ENCODE data around the gene SERPINA1. TPM values are rescaled to one million over a fixed set of nuclear protein-coding genes. Genes with fewer than 3 reads are reported as not detected.

The SERPINA1 gene
- total and polyA plus RNA-seq, 2 of the 13 experiments (the other 11 are each of a cell fraction or from before 2014, with no cell fraction given) = 3,266 to 11,015 TPM

GRCh38 chr14:94374749-94375260 is 13.6 kb downstream of the SERPINA1 start:
- H2AFZ ChIP-seq (ENCODE audit: low read length) = no peak overlapping the region
- H3K27me3 ChIP-seq (ENCODE audit: control insufficient read depth in 1 of 2, insufficient read depth in 2 of 2, low read length in 2 of 2) = no peaks in the 10 kb centered on the region
- TF ChIP-seq FOXA3 (CRISPR knock-in tag; IDR thresholded peaks at IDR 0.05) = 0 out of 2 replicates have a peak, but pooled peaks have one; percentile 12
- TF ChIP-seq REST (IDR thresholded peaks at IDR 0.05; ENCODE audit: borderline replicate concordance in 1 of 2, low read depth in 1 of 2, low read length in 2 of 2) = peak in 1 of 2 experiments; percentile 62; a peak in 1 of 4 replicates
- TF ChIP-seq FLYWCH1 (CRISPR knock-in tag; IDR thresholded peaks at IDR 0.05) = no peak
- TF ChIP-seq ZC3H4 (CRISPR knock-in tag; IDR thresholded peaks at IDR 0.05; ENCODE audit: borderline replicate concordance) = no peak
- no peak for TF ChIP-seq NCOR1 (IDR thresholded peaks at IDR 0.05; ENCODE audit: borderline replicate concordance, low read length)
- TF ChIP-seq ZMYM3 (CRISPR knock-in tag; IDR thresholded peaks at IDR 0.05) = peak; percentile 40; the same call in 1 of the 2 replicates
- no peak for TF ChIP-seq SSRP1 (CRISPR knock-in tag; IDR thresholded peaks at IDR 0.05)
- peak in 1 of 2 experiments; percentile 45; a peak in 1 of 4 replicates for TF ChIP-seq POLR2A (IDR thresholded peaks at IDR 0.05; ENCODE audit: insufficient read depth in 1 of 2, low read depth in 2 of 2, low read length in 2 of 2)
- TF ChIP-seq POLR2AphosphoS2 (IDR thresholded peaks at IDR 0.05; ENCODE audit: low read depth, low read length) = 0 out of 2 replicates have a peak, but pooled peaks have one; percentile 49
- no peak for TF ChIP-seq GPN1 (CRISPR knock-in tag; IDR thresholded peaks at IDR 0.05; ENCODE audit: borderline replicate concordance)
- TF ChIP-seq ZNF768 (CRISPR knock-in tag; IDR thresholded peaks at IDR 0.05) = peak; percentile 70; the same call in 1 of the 2 replicates
- TF ChIP-seq NR3C1 (CRISPR knock-in tag; IDR thresholded peaks at IDR 0.05) = no peak
- TF ChIP-seq ZNF574 (CRISPR knock-in tag; IDR thresholded peaks at IDR 0.05) = no peak
- TF ChIP-seq ZNF605 (CRISPR knock-in tag; IDR thresholded peaks at IDR 0.05) = no peak
- no peak for TF ChIP-seq ZNF563 (CRISPR knock-in tag; IDR thresholded peaks at IDR 0.05)
- TF ChIP-seq PCBP2 (optimal IDR thresholded peaks at IDR 0.05; ENCODE audit: low read depth, low read length, poor library complexity, severe bottlenecking) = no peak
- TF ChIP-seq RNF2 (conservative IDR thresholded peaks at IDR 0.05; ENCODE audit: low read depth) = no peak
- TF ChIP-seq ZSCAN21 (CRISPR knock-in tag; IDR thresholded peaks at IDR 0.05; ENCODE audit: borderline replicate concordance) = no peak
- no peak for TF ChIP-seq FOXP1 (IDR thresholded peaks at IDR 0.05)
- peak; percentile 20; the same call in 1 of the 2 replicates for TF ChIP-seq FOXP1 (CRISPR knock-in tag; IDR thresholded peaks at IDR 0.05)
- ChIA-PET POLR2A (interaction anchor here (1.1 to 5.4 kb wide), 7 partner anchors 9 to 58 kb away, joined by 3 to 88 read pairs (median 8); partner anchors contain the start of gene SERPINA1), CTCF (ENCODE audit: low intra/inter-chr PET ratio, low total read pairs) (no interaction called here)
- H3K4me1 ChIP-seq (ENCODE audit: insufficient read depth, low read length) = peaks cover 100% of the 10 kb centered on the region
- H3K4me3 ChIP-seq (replicated peaks in 1 of 3; ENCODE audit: insufficient read depth in 1 of 3, low read depth in 2 of 3, low read length in 3 of 3) = no peak overlapping the region
- peak; percentile 7 for ATAC-seq
- 65% methylated on average over 4 of the region's 4 CpGs for WGBS (ENCODE audit: low lambda C conversion rate)
- peak overlapping the region; percentile 30; the same call in 1 of the 2 replicates for H3K4me2 ChIP-seq (ENCODE audit: low read depth, low read length)
- no peaks in the 10 kb centered on the region for H3K79me2 ChIP-seq (ENCODE audit: insufficient read depth, low read length)
- H3K27ac ChIP-seq (ENCODE audit: extremely low read length, insufficient read depth, low read length) = peak overlapping the region; percentile 41
- FAIRE-seq = peak; percentile 34
- H3K36me3 ChIP-seq (replicated peaks in 1 of 2; ENCODE audit: control insufficient read depth in 1 of 2, insufficient read depth in 2 of 2, low read length in 2 of 2) = peaks cover 11 to 17% of the 10 kb centered on the region in 2 experiments
- in situ Hi-C loops (cut with HindIII; ENCODE audit: extremely low pct_ligation_motif_present, low pct_unique_long_range_greater_than_20kb) = loop anchor here (5.0 kb wide), 1 partner anchor 37 kb away; no protein-coding TSS in a partner anchor
- DNase-seq (ENCODE audit: low spot score) = no peak
- no peaks in the 10 kb centered on the region for H3K9me3 ChIP-seq (ENCODE audit: low read length)
- no peak overlapping the region for H3K9ac ChIP-seq (ENCODE audit: insufficient read depth, low read depth, low read length)
- peaks cover 31% of the 10 kb centered on the region for H4K20me1 ChIP-seq (ENCODE audit: insufficient read depth, low read length)
- BruUV-seq (replicated peaks) = no TSS peak
- intact Hi-C loops (cut with micrococcal nuclease; ENCODE audit: unreplicated experiment) = loop anchor here (10.0 kb wide), 1 partner anchor 240 kb away; no protein-coding TSS in a partner anchor
